HG02852 (cell line): ENCODE data around the gene LDAF1.
"Not testable (repeated sequence)": the region's sequence is repeated elsewhere in the genome, so short reads cannot be mapped to it uniquely, and the experiment has no call there.

Source experiments
- ATAC-seq: cut with Tn5 transposase; IDR thresholded peaks from one replicate; pipeline ENCODE4 v1.9.1; 2021; ENCODE audit warnings: mild to moderate bottlenecking, moderate library complexity; ENCODE audit not compliant: unreplicated experiment

Gene LDAF1

DNA sequence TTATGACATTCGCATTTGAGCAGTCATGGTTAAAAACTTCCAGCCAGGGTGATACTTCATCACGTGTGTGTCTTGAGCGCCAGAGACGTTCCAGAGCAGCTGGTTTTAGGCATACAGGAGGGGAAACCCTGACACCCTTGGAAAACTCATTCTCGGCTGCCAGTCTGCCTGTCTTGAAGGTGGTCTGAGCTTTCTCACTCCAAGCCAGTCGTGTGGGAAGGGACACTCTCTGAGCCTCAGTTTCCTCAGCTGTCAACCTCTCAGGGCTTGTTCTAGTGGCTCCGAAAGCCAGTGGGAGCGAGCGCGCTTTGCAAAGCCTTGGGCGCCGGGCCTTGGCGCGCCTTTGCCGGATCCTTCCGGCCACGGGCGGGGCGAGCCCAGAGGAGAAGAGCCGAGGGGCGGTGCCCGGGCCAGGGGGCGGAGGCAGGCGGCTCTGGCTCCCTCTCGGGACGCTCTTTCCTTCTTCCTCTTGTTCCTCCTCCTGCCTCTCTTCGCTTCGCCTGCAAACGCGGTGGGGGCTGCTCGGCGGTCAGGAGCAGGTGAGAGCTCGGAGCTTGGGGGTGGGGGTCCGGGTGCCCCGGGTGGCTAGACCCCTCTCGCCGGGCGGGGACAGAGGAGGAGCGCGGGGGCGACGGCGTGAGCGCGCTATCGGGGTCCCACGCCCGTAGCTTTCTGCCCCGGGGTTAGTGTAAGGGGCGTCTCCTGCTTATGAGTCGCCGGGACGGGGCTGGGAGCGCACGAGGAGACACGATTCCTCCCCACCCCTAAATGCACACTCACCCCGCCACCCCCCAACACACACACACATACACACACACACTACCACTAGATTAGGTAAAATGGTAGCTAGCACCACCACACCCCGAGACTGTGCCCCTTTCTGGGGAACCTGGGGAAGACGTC, at the start of gene LDAF1:
TSS of gene LDAF1 (plus strand) at position 467 of the 903 bp plus-strand sequence. CDS start 2,509 bp downstream, outside the sequence.
- ATAC-seq: peak; percentile 85

DNA sequence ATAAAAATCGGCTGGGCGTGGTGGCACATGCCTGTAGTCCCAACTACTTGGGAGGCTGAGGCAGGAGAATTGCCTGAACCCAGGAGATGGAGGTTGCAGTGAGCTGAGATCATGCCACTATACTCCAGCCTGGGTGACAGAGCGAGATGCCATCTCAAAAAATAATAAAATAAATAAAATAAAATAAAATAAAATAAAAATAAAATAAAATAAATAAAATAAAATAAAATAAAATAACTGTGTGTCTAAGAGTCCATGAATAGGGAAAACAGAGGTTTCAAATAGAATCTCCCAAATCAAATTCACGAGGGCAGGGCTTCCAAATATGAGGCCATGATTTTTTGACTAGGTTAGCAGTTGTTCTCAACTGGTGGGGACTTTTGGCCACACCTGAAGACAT, 42.9 kb upstream of the LDAF1 start:
- not testable (repeated sequence) for ATAC-seq

DNA sequence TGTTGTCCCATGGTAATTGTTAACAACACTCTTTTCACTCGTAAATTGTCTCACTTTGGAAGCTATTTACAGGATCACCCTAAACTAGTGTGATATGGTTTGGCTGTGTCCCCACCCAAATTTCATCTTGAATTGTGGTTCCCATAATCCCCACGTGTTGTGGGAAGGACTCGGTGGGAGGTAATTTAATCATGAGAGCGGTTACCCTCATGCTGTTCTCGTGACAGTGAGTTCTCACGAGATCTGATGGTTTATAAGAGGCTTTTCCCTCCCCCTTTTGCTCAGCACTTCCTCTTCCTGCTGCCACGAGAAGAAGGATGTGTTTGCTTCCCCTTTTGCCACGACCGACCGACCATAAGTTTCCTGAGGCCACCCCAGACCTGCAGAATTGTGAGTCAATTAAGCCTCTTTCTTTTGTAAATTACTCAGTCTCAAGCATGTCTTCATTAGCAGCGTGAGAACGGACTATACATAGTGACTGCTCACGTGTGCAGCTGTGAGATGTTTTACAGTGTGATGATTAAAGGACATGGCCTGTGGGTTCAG, 42.3 kb upstream of the LDAF1 start:
- ATAC-seq: no peak

DNA sequence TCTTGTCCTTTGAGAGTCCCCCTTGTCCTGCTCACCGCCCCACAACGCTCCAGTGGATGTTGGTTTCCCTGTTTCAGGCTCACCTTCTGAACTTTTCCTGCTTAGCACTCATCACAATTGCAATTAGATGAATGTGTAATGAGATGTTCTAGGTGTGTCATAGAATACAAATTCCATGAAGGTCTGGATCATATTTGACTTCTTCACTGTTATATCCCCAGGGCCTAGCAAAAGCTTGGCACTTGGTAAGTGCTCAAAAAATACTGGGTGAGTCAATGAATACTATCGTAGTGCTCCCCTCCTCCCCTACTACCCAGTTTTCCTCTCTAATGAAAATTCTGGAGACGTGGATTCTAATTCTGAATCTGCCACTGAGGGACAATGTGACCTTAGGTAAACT, 40.9 kb upstream of the LDAF1 start:
- no peak for ATAC-seq

DNA sequence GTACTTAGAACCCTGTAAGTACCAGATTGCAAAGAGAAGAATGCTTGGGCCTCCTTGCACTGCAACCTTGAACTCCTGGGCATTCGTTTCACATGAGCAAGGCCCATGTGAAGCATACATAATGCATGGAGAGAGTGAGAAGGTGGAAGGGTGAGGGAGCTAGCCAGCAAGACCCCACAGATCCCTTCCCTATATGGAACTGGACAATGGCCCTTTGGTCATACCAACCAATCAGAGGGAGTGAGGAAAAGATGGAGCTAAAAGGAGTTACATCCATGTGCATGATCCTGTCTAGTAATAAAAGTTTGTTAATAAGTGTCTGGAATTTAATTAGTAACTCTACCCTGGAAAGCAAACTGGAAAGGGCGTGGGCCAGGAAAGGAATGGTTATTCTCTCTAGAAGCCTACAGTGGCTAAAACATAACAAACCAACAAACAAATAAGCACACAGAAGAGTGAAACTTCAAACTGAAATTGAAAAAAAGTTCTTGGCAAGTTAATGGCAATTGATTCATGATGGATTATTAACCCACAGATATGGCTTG, 37.4 kb upstream of the LDAF1 start:
- no peak for ATAC-seq

DNA sequence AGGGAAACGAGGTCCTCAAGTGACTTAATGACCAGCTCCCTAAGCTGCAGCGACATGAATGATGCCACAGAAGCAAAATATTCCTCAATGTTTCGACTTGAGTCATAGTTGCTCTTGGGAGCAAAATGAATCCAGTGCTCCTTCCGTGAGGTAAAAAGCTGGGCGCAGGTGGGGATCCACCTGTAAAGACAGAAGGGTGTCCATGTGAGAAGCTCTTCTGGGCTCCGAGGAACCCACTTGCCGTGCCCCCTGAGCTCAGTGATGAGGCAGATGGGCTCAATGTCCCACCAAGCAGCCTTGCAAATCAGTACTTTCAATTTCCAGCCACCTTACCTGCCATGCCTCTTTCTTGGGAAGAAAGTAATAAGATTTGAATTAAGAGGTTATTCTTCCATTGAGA, 33.3 kb upstream of the LDAF1 start:
- no peak for ATAC-seq

DNA sequence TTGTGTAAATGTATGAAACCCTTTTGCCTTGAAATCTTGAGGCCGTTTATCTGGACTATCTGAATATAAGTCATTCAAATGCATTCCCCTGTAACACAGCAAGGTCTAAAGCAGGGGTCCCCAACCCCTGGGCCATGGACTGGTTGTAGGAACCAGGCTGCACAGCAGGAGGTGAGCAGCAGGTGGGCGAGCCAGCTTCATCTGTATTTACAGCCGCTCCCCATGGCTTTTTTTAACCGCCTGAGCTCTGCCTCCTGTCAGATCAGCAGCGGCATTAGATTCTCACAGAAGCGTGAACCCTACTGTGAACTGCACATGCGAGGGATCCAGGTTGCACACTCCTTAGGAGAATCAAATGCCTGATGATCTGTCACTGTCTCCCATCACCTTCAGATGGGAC, 32.0 kb upstream of the LDAF1 start:
- ATAC-seq: no peak

DNA sequence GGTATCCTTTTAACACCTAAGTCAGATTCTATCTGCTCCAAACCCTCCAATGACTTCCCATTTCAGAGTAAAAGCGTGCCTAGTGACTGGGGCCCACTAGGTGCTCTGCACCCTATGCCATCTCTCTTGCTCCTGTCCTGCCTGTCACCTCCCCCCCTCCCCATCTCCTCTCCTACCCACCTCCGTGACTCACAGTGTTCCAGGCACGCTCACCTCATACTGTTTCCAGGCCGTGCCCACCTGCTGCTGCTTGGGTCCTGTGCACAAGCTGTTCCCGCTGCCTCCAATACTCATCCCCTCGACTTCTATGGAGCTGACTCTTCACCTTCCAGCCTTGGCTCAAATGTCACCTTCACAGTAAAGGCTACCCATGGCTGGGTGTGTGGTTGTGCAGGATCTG, 29.5 kb upstream of the LDAF1 start:
- ATAC-seq: no peak

DNA sequence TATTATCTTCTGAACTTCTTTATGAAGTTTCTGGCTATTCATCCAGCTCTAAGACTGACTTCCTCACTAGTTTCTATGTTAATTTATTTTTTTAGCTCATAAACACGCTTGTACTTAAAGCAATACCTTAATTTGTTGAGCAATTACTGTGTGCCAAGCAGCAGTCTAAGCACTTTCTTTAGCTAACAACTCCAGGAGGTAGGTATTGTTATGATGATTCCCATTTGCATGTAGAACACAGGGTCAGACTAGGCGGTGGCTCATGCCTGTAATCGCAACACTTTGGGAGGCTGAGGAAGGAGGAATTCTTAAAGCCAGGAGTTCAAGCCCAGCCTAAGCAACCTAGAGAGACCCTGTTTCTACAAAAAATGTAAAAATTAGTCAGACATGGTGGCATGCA, 27.7 kb upstream of the LDAF1 start:
- ATAC-seq: no peak

DNA sequence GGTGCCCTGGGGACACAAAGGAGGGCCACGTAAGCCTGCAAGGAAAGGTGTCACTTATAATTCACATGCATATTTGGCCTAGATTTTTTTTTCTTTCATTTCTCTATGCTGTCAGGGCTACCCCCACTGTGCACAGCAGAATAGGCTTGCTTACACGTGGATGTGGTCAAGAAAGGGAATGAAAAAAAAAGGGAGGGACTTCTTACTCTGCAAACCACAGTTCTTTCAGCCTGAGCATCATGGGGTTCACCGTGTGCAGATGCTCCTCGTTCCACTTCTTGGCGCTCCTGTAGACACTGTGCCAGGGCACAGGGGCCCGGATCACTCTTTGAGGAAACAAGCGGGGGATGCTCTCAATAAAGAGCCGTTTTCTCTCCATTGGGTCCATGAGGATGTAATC, 24.4 kb upstream of the LDAF1 start:
- ATAC-seq: no peak

DNA sequence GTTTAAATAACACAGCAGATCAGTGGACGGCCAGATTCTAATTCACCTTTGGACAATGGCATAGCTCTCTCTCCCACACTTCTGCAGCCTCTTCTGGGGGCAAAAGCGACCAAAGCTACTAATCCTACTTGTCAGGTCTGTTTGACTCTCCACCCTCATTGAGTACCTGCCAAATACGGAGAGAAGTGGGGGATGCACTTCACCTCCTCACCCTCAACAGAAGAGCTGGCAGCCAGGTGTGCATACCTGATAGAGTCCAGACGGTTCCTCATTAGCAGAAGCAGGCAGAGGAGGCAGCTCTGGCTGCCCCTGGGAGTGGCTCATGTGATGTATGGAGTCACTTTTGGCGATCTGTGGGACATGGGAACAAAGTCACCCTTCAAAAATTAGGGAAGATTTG, 12.7 kb upstream of the LDAF1 start:
- no peak for ATAC-seq

DNA sequence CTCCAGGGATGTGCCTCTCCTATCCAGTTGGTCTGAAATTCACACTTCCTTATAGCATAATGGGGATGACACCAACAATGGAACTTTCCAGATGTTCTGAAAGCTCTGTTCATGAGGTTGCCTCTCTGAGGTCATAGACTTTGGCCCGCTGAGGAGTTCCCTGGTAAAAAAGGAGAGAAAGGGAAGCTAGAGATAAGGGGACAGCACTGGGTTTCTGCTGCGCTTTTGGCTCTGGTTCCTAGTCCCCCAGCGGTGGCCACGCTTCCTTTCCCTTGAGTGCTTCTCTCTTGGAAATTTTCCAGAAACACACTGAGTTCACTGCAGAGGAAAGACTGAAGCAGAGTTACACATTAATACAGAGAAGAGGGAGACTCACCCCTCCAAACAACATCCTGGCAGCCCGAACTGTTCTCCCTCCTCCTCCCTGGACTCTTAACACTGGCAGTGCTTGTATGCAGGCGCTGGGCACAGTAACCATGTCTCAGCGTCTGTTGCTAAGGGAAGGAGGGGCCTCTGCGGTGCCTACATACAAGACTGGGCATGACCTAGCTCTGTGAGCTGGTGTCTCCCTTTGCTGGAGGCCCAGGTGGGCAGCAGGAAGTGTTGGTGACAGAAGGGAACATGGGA, 8.0 kb upstream of the LDAF1 start, which contains the start of gene DNAH3:
TSS of gene DNAH3 (minus strand) at position 472 of the 627 bp plus-strand sequence. CDS start 527 bp downstream, outside the sequence.
- ATAC-seq: no peak

DNA sequence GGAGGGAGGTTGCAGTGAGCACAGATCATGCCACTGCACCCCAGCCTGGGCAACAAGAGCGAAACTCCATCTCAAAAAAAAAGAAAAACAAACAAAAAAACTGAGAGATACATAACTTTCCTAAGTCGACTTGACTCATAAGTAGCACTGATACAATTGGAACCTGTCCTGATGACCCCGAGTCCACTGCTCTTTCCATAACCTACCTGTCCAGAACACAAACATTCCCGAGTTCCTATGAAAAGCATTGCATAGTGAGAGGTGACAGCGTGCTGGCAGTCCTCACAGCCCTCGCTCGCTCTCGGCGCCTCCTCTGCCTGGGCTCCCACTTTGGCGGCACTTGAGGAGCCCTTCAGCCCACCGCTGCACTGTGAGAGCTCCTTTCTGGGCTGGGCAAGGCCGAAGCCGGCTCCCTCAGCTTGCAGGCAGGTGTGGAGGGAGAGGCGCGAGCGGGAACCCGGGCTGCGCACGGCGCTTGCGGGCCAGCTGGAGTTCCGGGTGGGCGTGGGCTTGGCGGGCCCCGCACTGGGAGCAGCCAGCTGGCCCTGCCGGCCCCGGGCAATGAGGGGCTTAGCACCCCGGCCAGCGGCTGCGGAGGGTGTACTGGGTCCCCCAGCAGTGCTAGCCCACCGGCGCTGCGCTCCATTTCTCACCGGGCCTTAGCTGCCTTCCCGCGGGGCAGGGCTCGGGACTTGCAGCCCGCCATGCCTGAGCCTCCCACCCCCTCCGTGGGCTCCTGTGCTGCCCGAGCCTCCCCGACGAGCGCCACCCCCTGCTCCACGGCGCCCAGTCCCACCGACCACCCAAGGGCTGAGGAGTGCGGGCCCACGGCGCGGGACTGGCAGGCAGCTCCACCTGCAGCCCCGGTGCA, 6.1 kb upstream of the LDAF1 start:
- not testable (repeated sequence) for ATAC-seq

DNA sequence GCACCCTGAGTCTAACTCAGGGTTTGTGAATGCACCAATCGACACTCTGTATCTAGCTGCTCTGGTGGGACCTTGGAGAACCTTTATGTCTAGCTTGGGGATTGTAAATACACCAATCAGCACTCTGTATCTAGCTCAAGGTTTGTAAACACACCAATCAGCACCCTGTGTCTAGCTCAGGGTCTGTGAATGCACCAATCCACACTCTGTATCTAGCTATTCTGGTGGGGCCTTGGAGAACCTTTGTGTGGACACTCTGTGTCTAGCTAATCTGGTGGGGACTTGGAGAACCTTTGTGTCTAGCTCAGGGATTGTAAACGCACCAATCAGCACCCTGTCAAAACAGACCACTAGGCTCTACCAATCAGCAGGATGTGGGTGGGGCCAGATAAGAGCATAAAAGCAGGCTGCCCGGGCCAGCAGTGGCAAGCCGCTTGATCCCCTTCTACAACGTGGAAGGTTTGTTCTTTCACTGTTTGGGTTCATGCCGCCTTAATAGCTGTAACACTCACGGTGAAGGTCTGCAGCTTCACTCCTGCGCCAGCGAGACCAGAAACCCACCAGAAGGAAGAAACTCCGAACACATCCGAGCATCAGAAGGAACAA, 5.2 kb upstream of the LDAF1 start:
- not testable (repeated sequence) for ATAC-seq

DNA sequence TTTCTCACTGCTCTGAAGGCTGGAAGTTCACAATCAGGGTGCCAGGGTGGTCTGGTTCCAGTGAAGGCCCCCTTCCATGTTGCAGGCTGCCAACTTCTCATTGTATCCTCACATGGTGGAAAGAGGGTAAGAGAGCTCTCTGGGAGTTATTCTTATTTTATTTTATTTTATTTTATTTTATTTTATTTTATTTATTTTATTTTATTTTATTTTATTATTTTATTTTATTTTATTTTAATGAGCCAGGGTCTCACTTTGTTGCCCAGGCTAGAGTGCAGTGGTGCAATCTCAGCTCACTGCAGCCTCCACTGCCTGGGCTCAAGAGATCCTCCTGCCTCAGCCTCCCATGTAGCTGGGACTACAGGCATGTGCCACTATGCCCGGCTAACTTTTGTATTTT, 2.5 kb upstream of the LDAF1 start:
- not testable (repeated sequence) for ATAC-seq

DNA sequence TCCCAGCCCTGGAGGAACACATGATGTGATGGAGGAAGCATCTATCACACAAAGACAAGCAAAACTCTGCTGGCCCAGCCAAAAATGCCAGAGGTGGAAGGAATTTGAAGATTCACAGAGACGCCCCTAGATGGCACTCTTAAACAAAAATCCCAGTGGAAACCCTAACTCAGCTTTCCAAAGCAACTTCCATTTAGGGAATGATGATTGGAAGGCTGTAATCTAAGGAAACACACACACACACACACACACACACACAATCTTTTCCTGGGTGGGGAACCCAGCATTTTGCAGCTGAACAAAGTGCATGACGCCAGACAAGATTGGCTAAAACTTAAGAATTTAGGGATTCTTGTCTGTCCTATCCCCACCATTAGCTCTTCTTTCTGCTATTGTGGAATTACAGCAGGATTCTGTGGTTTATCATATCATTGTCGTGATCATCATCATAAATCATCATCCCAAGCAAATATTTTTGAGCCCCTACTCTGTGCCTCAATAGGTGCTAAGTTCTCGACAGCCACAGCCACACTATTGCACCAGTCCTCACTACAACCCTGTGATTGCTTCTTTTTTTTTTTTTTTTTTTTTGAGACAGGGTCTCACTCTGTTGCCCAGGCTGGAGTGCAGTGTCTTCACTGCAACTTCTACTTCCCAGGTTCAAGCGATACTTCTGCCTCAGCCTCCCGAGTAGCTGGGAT, 1.6 kb upstream of the LDAF1 start:
- no peak for ATAC-seq

DNA sequence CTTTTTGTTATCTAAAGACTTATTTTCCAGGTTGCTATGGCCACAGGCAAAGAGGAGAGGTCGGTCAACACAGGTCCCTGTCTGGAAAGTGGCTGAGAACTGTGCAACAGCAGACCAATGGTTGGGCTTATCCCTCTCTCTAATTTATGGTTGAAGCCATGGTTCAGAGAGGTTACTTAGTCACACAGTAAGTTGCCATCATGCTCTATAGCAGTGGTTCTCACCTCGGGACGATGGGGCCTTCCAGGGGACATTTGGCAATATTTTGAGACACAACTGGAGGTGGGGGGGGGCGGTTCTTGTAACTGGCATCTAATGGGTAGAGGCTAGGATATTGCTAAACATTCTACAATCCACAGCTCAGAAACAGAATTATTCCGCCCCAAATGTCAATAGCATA, 842 bp upstream of the LDAF1 start:
- no peak for ATAC-seq

DNA sequence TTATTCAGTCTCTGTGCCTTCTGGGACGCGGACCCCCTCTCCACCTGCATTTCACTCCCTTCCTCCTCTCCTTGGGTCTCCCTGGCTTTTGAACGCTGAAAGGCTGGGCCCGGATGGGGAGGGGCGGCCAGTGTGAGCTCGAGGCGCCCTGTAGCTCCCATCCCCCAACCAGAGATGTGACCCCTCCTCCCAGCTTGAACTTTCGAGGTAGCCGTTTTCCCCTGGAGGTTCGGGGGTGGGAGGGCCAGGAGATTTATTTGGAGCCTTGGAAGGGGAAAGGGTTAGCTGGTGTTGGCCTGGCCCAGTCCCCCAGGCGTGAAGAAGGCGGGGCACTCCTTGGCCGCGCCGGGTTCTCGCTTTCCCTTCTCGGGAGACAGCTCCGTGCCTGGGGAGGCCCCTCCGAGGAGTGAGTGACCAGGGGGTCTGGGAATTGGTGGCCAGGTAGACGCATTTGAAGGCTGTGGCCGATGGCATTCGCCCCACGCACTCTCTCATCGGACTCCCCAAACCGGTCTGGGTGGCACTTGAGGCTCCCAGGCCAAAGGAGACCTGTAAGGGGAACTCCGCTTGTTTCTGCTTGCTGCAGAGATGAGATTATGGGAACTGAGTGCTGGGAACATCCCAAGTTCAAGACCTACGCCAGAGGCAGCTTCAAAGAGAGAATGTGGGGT, 942 bp downstream of the LDAF1 start:
- no peak for ATAC-seq

DNA sequence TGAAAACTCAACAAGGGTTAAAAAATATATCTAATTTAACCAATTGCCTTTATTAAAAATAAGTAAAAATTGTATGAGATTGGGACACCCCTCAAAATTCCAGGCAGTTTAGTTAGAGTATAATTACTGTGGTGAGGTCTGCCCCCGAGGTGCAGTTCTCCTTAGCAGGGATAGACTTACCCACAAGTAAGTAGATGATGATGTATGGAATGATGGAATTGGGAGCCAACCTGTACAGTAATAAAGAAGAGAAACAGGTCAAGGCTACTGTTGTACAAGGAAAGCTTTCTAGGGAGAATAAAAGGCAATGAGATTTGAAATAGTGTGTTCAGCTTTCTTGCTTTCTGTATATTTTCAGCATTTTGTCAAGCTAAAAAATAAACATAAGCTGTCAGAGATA, 1.8 kb downstream of the LDAF1 start:
- ATAC-seq: no peak
